H9 (cell line): Measurements from ENCODE around the gene OSBPL1A. TPM values are rescaled to one million over a fixed set of nuclear protein-coding genes. Genes with fewer than 3 reads are reported as not detected.

Experiments
- DNase-seq: peaks from one replicate; pipeline ENCODE4 v3.0.0-alpha.2; 2017
- H2AFZ ChIP-seq: one replicate; pipeline ENCODE4 v1.6.1; 2013; ENCODE audit warnings: mild to moderate bottlenecking, low read length, control low read depth, moderate library complexity
- H2AK5ac ChIP-seq: 2 replicates; pipeline ENCODE4 v1.6.1; 2013; ENCODE audit warnings: low read length, control low read depth, mixed read lengths; ENCODE audit not compliant: insufficient read length
- H2BK120ac ChIP-seq: one replicate; pipeline ENCODE4 v1.6.1; 2013; ENCODE audit warnings: low read depth, mild to moderate bottlenecking, low read length, control low read depth, inconsistent platforms; ENCODE audit not compliant: poor library complexity, severe bottlenecking
- H2BK12ac ChIP-seq: 2 replicates; pipeline ENCODE4 v1.6.1; 2013; ENCODE audit warnings: low read length, control low read depth, mixed read lengths, low read depth; ENCODE audit not compliant: insufficient read length
- H2BK15ac ChIP-seq: 2 replicates; pipeline ENCODE4 v1.6.1; 2013; ENCODE audit warnings: low read depth, low read length, control low read depth
- H2BK20ac ChIP-seq: one replicate; pipeline ENCODE4 v1.6.1; 2013; ENCODE audit warnings: low read depth, mild to moderate bottlenecking, low read length, control low read depth, inconsistent platforms; ENCODE audit not compliant: poor library complexity, severe bottlenecking
- H2BK5ac ChIP-seq: 2 replicates; pipeline ENCODE4 v1.6.1; 2013; ENCODE audit warnings: low read length, control low read depth, mixed read lengths; ENCODE audit not compliant: insufficient read length
- H3K14ac ChIP-seq: 2 replicates; pipeline ENCODE4 v1.6.1; 2013; ENCODE audit warnings: low read length, control low read depth; ENCODE audit not compliant: insufficient read depth
- H3K18ac ChIP-seq: 2 replicates; pipeline ENCODE4 v1.6.1; 2013; ENCODE audit warnings: low read depth, mild to moderate bottlenecking, mixed read lengths, low read length, control low read depth; ENCODE audit not compliant: insufficient read length
- H3K23ac ChIP-seq: 2 replicates; pipeline ENCODE4 v1.6.1; 2013; ENCODE audit warnings: low read length, control low read depth, mixed read lengths, low read depth; ENCODE audit not compliant: insufficient read length
- H3K23me2 ChIP-seq: 2 replicates; pipeline ENCODE4 v1.6.1; 2013; ENCODE audit warnings: low read depth, mild to moderate bottlenecking, mixed read lengths, low read length, control low read depth; ENCODE audit not compliant: insufficient read length, poor library complexity, severe bottlenecking
- H3K27ac ChIP-seq: 2 replicates; pipeline ENCODE4 v1.5.1; 2013; ENCODE audit warnings: low read length, control low read depth, mixed read lengths, low read depth; ENCODE audit not compliant: insufficient read length
- H3K27me3 ChIP-seq: 2 replicates; pipeline ENCODE4 v1.6.1; 2013; ENCODE audit warnings: low read length, control low read depth, inconsistent platforms; ENCODE audit not compliant: insufficient read depth
- H3K4ac ChIP-seq: 2 replicates; pipeline ENCODE4 v1.6.1; 2013; ENCODE audit warnings: low read depth, mild to moderate bottlenecking, control low read depth, inconsistent platforms, low read length, moderate library complexity
- H3K4me1 ChIP-seq: 2 replicates; pipeline ENCODE4 v1.6.1; 2013; ENCODE audit warnings: low read length, control low read depth, inconsistent platforms; ENCODE audit not compliant: insufficient read depth
- H3K4me2 ChIP-seq: 2 replicates; pipeline ENCODE4 v1.6.1; 2013; ENCODE audit warnings: low read length, control low read depth, mixed read lengths; ENCODE audit not compliant: insufficient read length, insufficient read depth
- H3K56ac ChIP-seq: 2 replicates; pipeline ENCODE4 v1.6.1; 2013; ENCODE audit warnings: low read depth, mild to moderate bottlenecking, mixed read lengths, low read length, control low read depth; ENCODE audit not compliant: insufficient read length
- H3K79me1 ChIP-seq: 2 replicates; pipeline ENCODE4 v1.6.1; 2013; ENCODE audit warnings: low read depth, mild to moderate bottlenecking, moderate library complexity, low read length, control low read depth, inconsistent platforms; ENCODE audit not compliant: insufficient read depth, poor library complexity, severe bottlenecking
- H3K79me2 ChIP-seq: 2 replicates; pipeline ENCODE4 v1.6.1; 2013; ENCODE audit warnings: low read length, control low read depth, inconsistent platforms; ENCODE audit not compliant: insufficient read depth
- H3K9ac ChIP-seq: 2 replicates; pipeline ENCODE4 v1.6.1; 2013; ENCODE audit warnings: low read length, control low read depth, mixed read lengths; ENCODE audit not compliant: insufficient read length; ENCODE audit errors: extremely low read depth
- H3K9me3 ChIP-seq: one replicate; pipeline ENCODE4 v1.6.1; 2013; ENCODE audit warnings: low read depth, low read length, inconsistent platforms; ENCODE audit not compliant: control insufficient read depth
- H3T11ph ChIP-seq: one replicate; pipeline ENCODE4 v1.6.1; 2013; ENCODE audit warnings: mild to moderate bottlenecking, low read length, control low read depth, inconsistent platforms
- H4K20me1 ChIP-seq: one replicate; pipeline ENCODE4 v1.6.1; 2013; ENCODE audit not compliant: control insufficient read depth, insufficient read length, insufficient read depth
- H4K5ac ChIP-seq: 2 replicates; pipeline ENCODE4 v1.6.1; 2013; ENCODE audit warnings: low read depth, mild to moderate bottlenecking, mixed read lengths, low read length, control low read depth; ENCODE audit not compliant: insufficient read length
- H4K8ac ChIP-seq: replicated peaks from 2 replicates; pipeline ENCODE4 v1.6.1; 2013; ENCODE audit warnings: low read length, control low read depth, mixed read lengths, low read depth; ENCODE audit not compliant: insufficient read length
- H4K91ac ChIP-seq: 2 replicates; pipeline ENCODE4 v1.6.1; 2013; ENCODE audit warnings: low read depth, mild to moderate bottlenecking, moderate library complexity, mixed read lengths, low read length, control low read depth; ENCODE audit not compliant: insufficient read length
- H3K27ac Mint-ChIP-seq, 3 experiments: 2 replicates in 2 of 3; 3 replicates in 1 of 3; pipeline ENCODE4 v1.8.0; 2020 to 2021; ENCODE audit warnings: mixed read lengths in 3 of 3, mild to moderate bottlenecking in 1 of 3, moderate library complexity in 1 of 3
- H3K27me3 Mint-ChIP-seq: 2 replicates; pipeline ENCODE4 v1.8.0; 2021; ENCODE audit warnings: low read depth, mild to moderate bottlenecking, moderate library complexity, mixed read lengths
- H3K36me3 Mint-ChIP-seq, 3 experiments: 2 replicates in 2 of 3; 3 replicates in 1 of 3; pipeline ENCODE4 v1.8.0; 2020 to 2021; ENCODE audit warnings: low read depth in 3 of 3, mixed read lengths in 3 of 3; ENCODE audit not compliant: insufficient read depth in 1 of 3
- H3K4me1 Mint-ChIP-seq, 2 experiments: 2 replicates each; pipeline ENCODE4 v1.8.0; 2020; ENCODE audit warnings: mixed read lengths in 2 of 2
- H3K4me3 Mint-ChIP-seq, 2 experiments: 2 replicates in 1 of 2; 3 replicates in 1 of 2; pipeline ENCODE4 v1.8.0; 2020 to 2021; ENCODE audit warnings: mild to moderate bottlenecking in 2 of 2, mixed read lengths in 2 of 2, moderate library complexity in 1 of 2
- H3K9me3 Mint-ChIP-seq, 2 experiments: 2 replicates in 1 of 2; 3 replicates in 1 of 2; pipeline ENCODE4 v1.8.0; 2020; ENCODE audit warnings: mild to moderate bottlenecking in 2 of 2, mixed read lengths in 2 of 2, moderate library complexity in 1 of 2
- WGBS: extraction: QIAGEN DNeasy Blood & Tissue Kit; methylation state at CpG from one replicate; pipeline ENCODE4 v1.1.7; 2013; ENCODE audit warnings: missing lambda C conversion rate, low lambda C conversion rate, mixed read lengths; ENCODE audit not compliant: insufficient read length; ENCODE audit errors: extremely low coverage; 5-methylcytosine and 5-hydroxymethylcytosine counted together
- total RNA-seq: library from RNA; stranded (reverse); gene quantifications from 2 replicates; pipeline ENCODE4 v1.2.1, GENCODE V29; 2021
- TF ChIP-seq, protein P1 (sequence below): fragments of 200-600 bp; sonication (generic); conservative IDR thresholded peaks from 3 replicates; pipeline ENCODE4 v1.8.0; 2021; ENCODE audit warnings: antibody characterized with exemption, mild to moderate bottlenecking

Gene OSBPL1A
- total RNA-seq, 1 experiment from 2014 or later, result 33.9 TPM

DNA sequence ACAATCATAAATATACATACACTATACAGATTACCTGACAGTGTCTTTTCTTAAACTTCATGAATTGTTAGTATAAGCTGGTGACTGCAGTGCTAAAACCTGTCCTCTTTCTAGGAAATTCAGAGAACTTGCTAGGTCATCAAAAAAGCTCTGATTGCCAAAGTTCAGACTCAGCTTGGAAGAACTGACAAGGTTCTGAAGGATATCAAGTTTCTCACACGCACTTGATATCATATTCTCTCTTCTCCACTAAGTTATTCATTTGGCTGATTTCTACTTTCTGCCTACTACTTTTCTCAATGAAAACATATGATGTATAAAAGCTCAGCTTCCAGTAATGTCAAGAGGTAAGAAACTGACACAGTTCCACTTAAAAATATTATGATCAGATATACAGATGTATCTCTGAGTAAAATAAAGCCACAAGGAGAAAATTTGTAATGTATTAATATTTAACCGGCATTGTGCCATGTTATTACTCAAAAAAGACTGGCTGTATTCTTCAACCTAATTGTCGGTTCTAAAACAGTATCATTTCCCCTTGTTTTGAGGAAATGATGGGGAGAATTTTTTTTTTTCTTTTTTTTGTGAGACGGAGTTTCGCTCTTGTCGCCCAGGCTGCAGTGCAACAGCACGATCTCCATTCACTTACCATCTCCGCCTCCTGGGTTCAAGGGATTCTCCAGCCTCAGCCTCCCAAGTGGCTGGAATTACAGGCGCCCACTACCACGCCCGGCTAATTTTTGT is 2.4 kb downstream of the OSBPL1A start:
- no peak overlapping the region for H2AFZ ChIP-seq
- no peak overlapping the region for H3K14ac ChIP-seq
- H3K79me1 ChIP-seq, result no peaks in the 10 kb centered on the region
- no peak overlapping the region for H2BK12ac ChIP-seq
- H2BK15ac ChIP-seq, result no peak overlapping the region
- no peaks in the 10 kb centered on the region for H3K9me3 ChIP-seq
- H3K4me2 ChIP-seq, result no peak overlapping the region
- H3K27ac ChIP-seq, result no peak overlapping the region
- H3K23ac ChIP-seq, result no peak overlapping the region
- H3K23me2 ChIP-seq, result peaks cover 5% of the 10 kb centered on the region
- Mint-ChIP-seq H3K4me1 (peaks cover 37 to 38% of the 10 kb centered on the region in 2 experiments), H3K4me3 (peak overlapping the region in 1 of 2 experiments; percentile 91; a peak in 4 of 5 replicates), H3K27me3 (no peaks in the 10 kb centered on the region), H3K36me3 (peaks cover 4 to 10% (median 4%) of the 10 kb centered on the region in 3 experiments; a peak in 6 of 7 replicates), H3K27ac (no peak overlapping the region; a peak in 2 of 7 replicates), H3K9me3 (no peaks in the 10 kb centered on the region)
- peaks cover 5% of the 10 kb centered on the region; the same call in 1 of the 2 replicates for H3K79me2 ChIP-seq
- H2BK5ac ChIP-seq, result no peak overlapping the region
- no peak overlapping the region for H4K91ac ChIP-seq
- no peaks in the 10 kb centered on the region for H4K20me1 ChIP-seq
- H3K4ac ChIP-seq, result no peak overlapping the region
- no peaks in the 10 kb centered on the region for H3K27me3 ChIP-seq
- no peak overlapping the region for H3T11ph ChIP-seq
- no peak overlapping the region for H3K9ac ChIP-seq
- no CpG with 5 or more reads among the region's 11 CpGs for WGBS
- no peak overlapping the region for H4K8ac ChIP-seq
- no peak overlapping the region for H3K18ac ChIP-seq
- H2BK20ac ChIP-seq, result no peak overlapping the region
- H4K5ac ChIP-seq, result no peak overlapping the region
- TF ChIP-seq, protein P1, sequence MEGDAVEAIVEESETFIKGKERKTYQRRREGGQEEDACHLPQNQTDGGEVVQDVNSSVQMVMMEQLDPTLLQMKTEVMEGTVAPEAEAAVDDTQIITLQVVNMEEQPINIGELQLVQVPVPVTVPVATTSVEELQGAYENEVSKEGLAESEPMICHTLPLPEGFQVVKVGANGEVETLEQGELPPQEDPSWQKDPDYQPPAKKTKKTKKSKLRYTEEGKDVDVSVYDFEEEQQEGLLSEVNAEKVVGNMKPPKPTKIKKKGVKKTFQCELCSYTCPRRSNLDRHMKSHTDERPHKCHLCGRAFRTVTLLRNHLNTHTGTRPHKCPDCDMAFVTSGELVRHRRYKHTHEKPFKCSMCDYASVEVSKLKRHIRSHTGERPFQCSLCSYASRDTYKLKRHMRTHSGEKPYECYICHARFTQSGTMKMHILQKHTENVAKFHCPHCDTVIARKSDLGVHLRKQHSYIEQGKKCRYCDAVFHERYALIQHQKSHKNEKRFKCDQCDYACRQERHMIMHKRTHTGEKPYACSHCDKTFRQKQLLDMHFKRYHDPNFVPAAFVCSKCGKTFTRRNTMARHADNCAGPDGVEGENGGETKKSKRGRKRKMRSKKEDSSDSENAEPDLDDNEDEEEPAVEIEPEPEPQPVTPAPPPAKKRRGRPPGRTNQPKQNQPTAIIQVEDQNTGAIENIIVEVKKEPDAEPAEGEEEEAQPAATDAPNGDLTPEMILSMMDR, result no peak
- H3K56ac ChIP-seq, result no peak overlapping the region
- no peak overlapping the region for H2BK120ac ChIP-seq
- no peak overlapping the region for H2AK5ac ChIP-seq
- peaks cover 2% of the 10 kb centered on the region; the same call in 1 of the 2 replicates for H3K4me1 ChIP-seq
- no peak for DNase-seq
